MCF 10A (cell line): ENCODE measurements around the gene CCT7. TPM values are rescaled to one million over a fixed set of nuclear protein-coding genes. Genes with fewer than 3 reads are reported as not detected.

Experiments
- BruUV-seq: library from RNA; stranded (reverse); fragments of 400-500 nt; replicated peaks from 2 replicates; lab custom pipeline; 2021; lab: Mats Ljungman, UMichigan
- CTCF ChIA-PET: fragments of 300-600 bp; sonication (Branson Sonifier 250); formaldehyde crosslinking; extraction: SDS; loops from one replicate; lab custom pipeline; 2021; ENCODE audit warnings: antibody characterized with exemption, inconsistent platforms; lab: Yijun Ruan, JAX
- POLR2A ChIA-PET: fragments of 300-600, 350-650 bp; sonication (Branson Sonifier 250); formaldehyde crosslinking; extraction: SDS; loops from one replicate; lab custom pipeline; 2020; ENCODE audit warnings: antibody characterized with exemption, inconsistent platforms; lab: Yijun Ruan, JAX
- DNase-seq: peaks from one replicate; pipeline ENCODE4 v3.0.0-alpha.2; 2018; ENCODE audit not compliant: unreplicated experiment
- H3K27ac Mint-ChIP-seq: one replicate; pipeline ENCODE4 v1.8.0; 2022; ENCODE audit warnings: mild to moderate bottlenecking, low read depth, mixed read lengths; ENCODE audit not compliant: unreplicated experiment
- H3K27me3 Mint-ChIP-seq: one replicate; pipeline ENCODE4 v1.8.0; 2022; ENCODE audit warnings: mixed read lengths; ENCODE audit not compliant: insufficient read depth, unreplicated experiment
- H3K36me3 Mint-ChIP-seq: one replicate; pipeline ENCODE4 v1.8.0; 2022; ENCODE audit warnings: mild to moderate bottlenecking, moderate library complexity, mixed read lengths; ENCODE audit not compliant: insufficient read depth, unreplicated experiment
- H3K4me1 Mint-ChIP-seq: one replicate; pipeline ENCODE4 v1.8.0; 2022; ENCODE audit warnings: mixed read lengths; ENCODE audit not compliant: insufficient read depth, unreplicated experiment
- H3K4me3 Mint-ChIP-seq: one replicate; pipeline ENCODE4 v1.8.0; 2022; ENCODE audit warnings: mild to moderate bottlenecking, moderate library complexity, mixed read lengths; ENCODE audit not compliant: unreplicated experiment
- H3K9me3 Mint-ChIP-seq: one replicate; pipeline ENCODE4 v1.8.0; 2022; ENCODE audit warnings: mixed read lengths; ENCODE audit not compliant: unreplicated experiment
- intact Hi-C: fragments of 100-400 bp; cut with micrococcal nuclease; formaldehyde crosslinking; loops from 2 replicates; pipeline ENCODE4 v1.14.1; 2022
- total RNA-seq: library from RNA; stranded (reverse); gene quantifications from 2 replicates; pipeline ENCODE4 v1.2.3, GENCODE V29; 2022
- TF ChIP-seq, protein P1 (sequence below): fragments of 200-600 bp; IDR thresholded peaks from one replicate; pipeline ENCODE4 v1.8.0; 2022; ENCODE audit warnings: antibody characterized with exemption, mild to moderate bottlenecking; ENCODE audit not compliant: unreplicated experiment

CCT7 gene
- total RNA-seq, 1 experiment from 2014 or later, result 495 TPM

DNA sequence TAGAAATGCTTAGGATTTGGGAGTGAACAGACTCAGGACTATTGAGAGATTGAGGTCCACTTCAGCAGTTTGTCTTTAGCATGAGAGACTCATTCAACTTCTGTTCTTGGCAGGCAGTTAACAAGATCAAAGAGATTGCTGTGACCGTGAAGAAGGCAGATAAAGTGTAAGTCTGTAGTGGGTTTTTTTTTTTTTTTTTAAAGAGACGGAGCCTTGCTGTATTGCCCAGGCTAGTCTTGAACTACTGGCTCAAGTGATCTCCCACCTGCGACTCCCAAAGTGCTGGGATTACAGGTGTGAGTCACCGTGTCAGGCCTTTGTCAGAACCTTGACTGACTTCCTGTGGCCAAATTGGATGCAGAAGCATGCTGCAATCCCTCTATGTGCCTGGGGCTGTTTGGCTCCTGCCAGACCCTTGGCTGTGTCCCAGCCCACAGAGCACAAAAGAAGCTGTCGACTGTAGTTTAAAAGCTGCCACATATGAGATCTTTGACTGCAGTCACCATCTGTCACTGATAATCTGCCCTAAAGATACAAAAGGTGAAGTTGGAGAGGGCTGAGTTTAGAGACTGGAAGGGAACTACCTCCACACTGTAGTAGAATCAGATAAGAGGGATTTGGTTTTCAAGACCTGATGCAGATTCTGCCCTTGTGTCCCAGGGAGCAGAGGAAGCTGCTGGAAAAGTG, 9.9 kb downstream of the CCT7 start:
- peaks cover 24% of the 10 kb centered on the region for H3K4me1 Mint-ChIP-seq
- intact Hi-C loops, result no loop called here
- H3K27me3 Mint-ChIP-seq, result no peaks in the 10 kb centered on the region
- H3K4me3 Mint-ChIP-seq, result peak overlapping the region; percentile 9
- H3K36me3 Mint-ChIP-seq, result peaks cover 84% of the 10 kb centered on the region
- peak overlapping the region; percentile 61 for H3K27ac Mint-ChIP-seq
- BruUV-seq, result no TSS peak
- POLR2A ChIA-PET, result interaction anchor here (0.6 to 3.7 kb wide), 6 partner anchors 10 to 1913 kb away, joined by 3 to 41 read pairs (median 4); partner anchors contain the start of genes CCT7, PRADC1 and ZNF638
- TF ChIP-seq, protein P1, sequence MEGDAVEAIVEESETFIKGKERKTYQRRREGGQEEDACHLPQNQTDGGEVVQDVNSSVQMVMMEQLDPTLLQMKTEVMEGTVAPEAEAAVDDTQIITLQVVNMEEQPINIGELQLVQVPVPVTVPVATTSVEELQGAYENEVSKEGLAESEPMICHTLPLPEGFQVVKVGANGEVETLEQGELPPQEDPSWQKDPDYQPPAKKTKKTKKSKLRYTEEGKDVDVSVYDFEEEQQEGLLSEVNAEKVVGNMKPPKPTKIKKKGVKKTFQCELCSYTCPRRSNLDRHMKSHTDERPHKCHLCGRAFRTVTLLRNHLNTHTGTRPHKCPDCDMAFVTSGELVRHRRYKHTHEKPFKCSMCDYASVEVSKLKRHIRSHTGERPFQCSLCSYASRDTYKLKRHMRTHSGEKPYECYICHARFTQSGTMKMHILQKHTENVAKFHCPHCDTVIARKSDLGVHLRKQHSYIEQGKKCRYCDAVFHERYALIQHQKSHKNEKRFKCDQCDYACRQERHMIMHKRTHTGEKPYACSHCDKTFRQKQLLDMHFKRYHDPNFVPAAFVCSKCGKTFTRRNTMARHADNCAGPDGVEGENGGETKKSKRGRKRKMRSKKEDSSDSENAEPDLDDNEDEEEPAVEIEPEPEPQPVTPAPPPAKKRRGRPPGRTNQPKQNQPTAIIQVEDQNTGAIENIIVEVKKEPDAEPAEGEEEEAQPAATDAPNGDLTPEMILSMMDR, result no peak
- peak; percentile 97 for DNase-seq
- CTCF ChIA-PET, result interaction anchor here (0.6 to 1.4 kb wide), 7 partner anchors 11 to 155 kb away, joined by 3 to 8 read pairs (median 3); partner anchors contain the start of gene PRADC1
- no peaks in the 10 kb centered on the region for H3K9me3 Mint-ChIP-seq

DNA sequence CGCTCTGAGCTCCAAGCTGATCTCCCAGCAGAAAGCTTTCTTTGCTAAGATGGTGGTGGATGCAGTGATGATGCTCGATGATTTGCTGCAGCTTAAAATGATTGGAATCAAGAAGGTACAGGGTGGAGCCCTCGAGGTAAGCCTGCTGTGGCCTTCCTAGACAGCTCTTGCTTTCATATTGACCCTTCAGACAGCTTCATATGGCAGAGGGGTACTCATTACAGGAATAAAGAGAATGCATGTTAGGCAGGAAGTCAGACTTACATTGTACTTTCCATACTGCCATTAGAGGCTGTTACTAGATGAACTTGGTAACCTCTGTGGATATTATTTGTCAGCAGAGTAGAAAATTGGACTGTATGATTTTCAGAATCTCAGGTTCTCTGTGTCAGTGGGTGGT, 10.5 kb downstream of the CCT7 start:
- intact Hi-C loops, result no loop called here
- TF ChIP-seq, protein P1, result no peak
- DNase-seq, result no peak
- Mint-ChIP-seq H3K27ac (peak overlapping the region; percentile 61), H3K36me3 (peaks cover 84% of the 10 kb centered on the region), H3K4me3 (peak overlapping the region; percentile 9), H3K9me3 (no peaks in the 10 kb centered on the region), H3K4me1 (peaks cover 24% of the 10 kb centered on the region), H3K27me3 (no peaks in the 10 kb centered on the region)
- no TSS peak for BruUV-seq
- CTCF ChIA-PET, result interaction anchor here (0.6 to 1.3 kb wide), 6 partner anchors 8 to 154 kb away, joined by 3 to 8 read pairs (median 3); partner anchors contain the start of gene PRADC1
- POLR2A ChIA-PET, result interaction anchor here (1.0 to 3.7 kb wide), 4 partner anchors 10 to 45 kb away, joined by 3 to 41 read pairs (median 6); partner anchors contain the start of genes CCT7 and PRADC1

GRCh38 chr2:73246850-73247249, 12.7 kb downstream of the CCT7 start:
- ChIA-PET POLR2A (interaction anchor here (1.1 to 1.5 kb wide), 2 partner anchors 8 to 11 kb away, joined by 4 read pairs; no protein-coding TSS in a partner anchor), CTCF (interaction anchor here (1.1 to 1.8 kb wide), 2 partner anchors 34 to 43 kb away, joined by 7 to 9 read pairs; no protein-coding TSS in a partner anchor)
- H3K4me3 Mint-ChIP-seq, result no peak overlapping the region
- peak overlapping the region; percentile 34 for H3K27ac Mint-ChIP-seq
- no peak for DNase-seq
- intact Hi-C loops, result no loop called here
- H3K4me1 Mint-ChIP-seq, result peaks cover 24% of the 10 kb centered on the region
- BruUV-seq, result no TSS peak
- TF ChIP-seq, protein P1, result no peak
- H3K27me3 Mint-ChIP-seq, result no peaks in the 10 kb centered on the region
- peaks cover 91% of the 10 kb centered on the region for H3K36me3 Mint-ChIP-seq
- H3K9me3 Mint-ChIP-seq, result no peaks in the 10 kb centered on the region

DNA sequence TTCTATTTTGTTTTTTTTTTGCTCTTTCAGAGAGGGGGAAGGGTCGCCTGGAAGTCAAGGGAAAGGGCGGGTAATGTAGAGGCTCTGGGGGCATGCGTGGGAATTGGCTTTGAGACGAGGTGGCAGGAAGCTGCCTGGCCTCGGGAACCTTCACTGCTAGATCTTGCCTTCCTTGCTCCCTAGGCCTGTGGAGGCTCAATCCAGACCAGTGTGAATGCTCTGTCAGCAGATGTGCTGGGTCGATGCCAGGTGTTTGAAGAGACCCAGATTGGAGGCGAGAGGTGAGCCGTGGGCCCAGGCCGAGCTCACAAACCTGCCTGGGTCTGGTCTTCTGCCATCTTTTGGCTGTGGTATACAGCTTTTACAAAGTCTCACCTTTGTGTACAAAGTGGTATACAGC, 15.5 kb downstream of the CCT7 start:
- intact Hi-C loops, result no loop called here
- H3K36me3 Mint-ChIP-seq, result peaks cover 91% of the 10 kb centered on the region
- no TSS peak for BruUV-seq
- DNase-seq, result no peak
- H3K4me3 Mint-ChIP-seq, result no peak overlapping the region
- ChIA-PET POLR2A (interaction anchor here (0.6 to 2.9 kb wide), 3 partner anchors 16 to 426 kb away, joined by 3 to 8 read pairs (median 3); partner anchors contain the start of genes CCT7 and PRADC1), CTCF (interaction anchor here (0.6 to 1.7 kb wide), 4 partner anchors 10 to 41 kb away, joined by 4 to 7 read pairs (median 5); no protein-coding TSS in a partner anchor)
- H3K4me1 Mint-ChIP-seq, result peaks cover 12% of the 10 kb centered on the region
- no peak overlapping the region for H3K27ac Mint-ChIP-seq
- H3K27me3 Mint-ChIP-seq, result no peaks in the 10 kb centered on the region
- H3K9me3 Mint-ChIP-seq, result no peaks in the 10 kb centered on the region
- TF ChIP-seq, protein P1, result no peak
